ENCODE data around the gene PTPRG. TPM values are rescaled to one million over a fixed set of nuclear protein-coding genes. Genes with fewer than 3 reads are reported as not detected.

PTPRG gene
- total and polyA plus RNA-seq, 2 experiments from 2014 or later = 8.5 to 34.9 TPM

GRCh38 chr3:61729038-61729634, 167.8 kb downstream of the PTPRG start:
- Histone ChIP-seq H4K20me1 (ENCODE audit: insufficient read depth, poor library complexity, severe bottlenecking) (no peaks in the 10 kb centered on the region), H3K4me3 (no peak overlapping the region), H3K27ac (no peak overlapping the region), H3K9me2 (replicated peaks; ENCODE audit: insufficient read depth) (no peaks in the 10 kb centered on the region), H2AFZ (no peak overlapping the region), H3K36me3 (replicated peaks; ENCODE audit: insufficient read depth, low read depth) (no peaks in the 10 kb centered on the region), H3K27me3 (no peaks in the 10 kb centered on the region), H3K4me2 (no peak overlapping the region), H3K79me2 (peaks cover 34% of the 10 kb centered on the region), H3K9me3 (ENCODE audit: low read depth) (no peaks in the 10 kb centered on the region), H3K4me1 (ENCODE audit: insufficient read depth) (peaks cover 18% of the 10 kb centered on the region)
- TF ChIP-seq EZH2 (IDR thresholded peaks at IDR 0.05; ENCODE audit: borderline replicate concordance) (no peak), EZH2phosphoT487 (IDR thresholded peaks at IDR 0.05; ENCODE audit: low read depth, severe bottlenecking, unreplicated experiment) (no peak), CTCF (IDR thresholded peaks at IDR 0.05; ENCODE audit: poor library complexity) (no peak)
- no peak for DNase-seq (ENCODE audit: low spot score)
- WGBS (ENCODE audit: low lambda C conversion rate, missing lambda C conversion rate) = 65% methylated on average over 6 of the region's 6 CpGs

- Histone ChIP-seq H2AFZ (no peak overlapping the region), H3K27me3 (no peaks in the 10 kb centered on the region), H3K36me3 (replicated peaks; ENCODE audit: insufficient read depth, low read depth) (no peaks in the 10 kb centered on the region), H3K4me3 (no peak overlapping the region), H3K4me2 (no peak overlapping the region), H4K20me1 (ENCODE audit: insufficient read depth, poor library complexity, severe bottlenecking) (no peaks in the 10 kb centered on the region), H3K9me3 (ENCODE audit: low read depth) (no peaks in the 10 kb centered on the region), H3K27ac (no peak overlapping the region), H3K79me2 (peaks cover 37% of the 10 kb centered on the region), H3K9me2 (replicated peaks; ENCODE audit: insufficient read depth) (no peaks in the 10 kb centered on the region), H3K4me1 (ENCODE audit: insufficient read depth) (peaks cover 24% of the 10 kb centered on the region)
- 66% methylated on average over 4 of the region's 4 CpGs for WGBS (ENCODE audit: low lambda C conversion rate, missing lambda C conversion rate)
- TF ChIP-seq EZH2phosphoT487 (IDR thresholded peaks at IDR 0.05; ENCODE audit: low read depth, severe bottlenecking, unreplicated experiment) (no peak), CTCF (IDR thresholded peaks at IDR 0.05; ENCODE audit: poor library complexity) (no peak), EZH2 (IDR thresholded peaks at IDR 0.05; ENCODE audit: borderline replicate concordance) (no peak)
- DNase-seq (ENCODE audit: low spot score) = no peak
Observed at GRCh38 chr3:61730056-61730455, 168.7 kb downstream of the PTPRG start.

GRCh38 chr3:61730577-61731231, 169.3 kb downstream of the PTPRG start:
- H3K4me1 ChIP-seq (ENCODE audit: insufficient read depth) = peaks cover 25% of the 10 kb centered on the region
- H3K9me3 ChIP-seq (ENCODE audit: low read depth) = no peaks in the 10 kb centered on the region
- H3K9me2 ChIP-seq (replicated peaks; ENCODE audit: insufficient read depth) = no peaks in the 10 kb centered on the region
- H3K36me3 ChIP-seq (replicated peaks; ENCODE audit: insufficient read depth, low read depth) = no peaks in the 10 kb centered on the region
- no peak overlapping the region for H3K4me2 ChIP-seq
- H3K4me3 ChIP-seq = no peak overlapping the region
- DNase-seq (ENCODE audit: low spot score) = no peak
- WGBS (ENCODE audit: low lambda C conversion rate, missing lambda C conversion rate) = 36% methylated on average over 2 of the region's 2 CpGs
- peaks cover 37% of the 10 kb centered on the region for H3K79me2 ChIP-seq
- H2AFZ ChIP-seq = no peak overlapping the region
- no peaks in the 10 kb centered on the region for H4K20me1 ChIP-seq (ENCODE audit: insufficient read depth, poor library complexity, severe bottlenecking)
- H3K27ac ChIP-seq = no peak overlapping the region
- no peaks in the 10 kb centered on the region for H3K27me3 ChIP-seq
- TF ChIP-seq CTCF (IDR thresholded peaks at IDR 0.05; ENCODE audit: poor library complexity) = no peak
- TF ChIP-seq EZH2phosphoT487 (IDR thresholded peaks at IDR 0.05; ENCODE audit: low read depth, severe bottlenecking, unreplicated experiment) = no peak
- no peak for TF ChIP-seq EZH2 (IDR thresholded peaks at IDR 0.05; ENCODE audit: borderline replicate concordance)
